GM19023 (cell line): ENCODE measurements around the gene CLIC5.

Experiments used
- ATAC-seq: cut with Tn5 transposase; IDR thresholded peaks from one replicate; pipeline ENCODE4 v1.9.1; 2021; ENCODE audit warnings: mild to moderate bottlenecking, moderate library complexity; ENCODE audit not compliant: unreplicated experiment

Gene CLIC5

DNA sequence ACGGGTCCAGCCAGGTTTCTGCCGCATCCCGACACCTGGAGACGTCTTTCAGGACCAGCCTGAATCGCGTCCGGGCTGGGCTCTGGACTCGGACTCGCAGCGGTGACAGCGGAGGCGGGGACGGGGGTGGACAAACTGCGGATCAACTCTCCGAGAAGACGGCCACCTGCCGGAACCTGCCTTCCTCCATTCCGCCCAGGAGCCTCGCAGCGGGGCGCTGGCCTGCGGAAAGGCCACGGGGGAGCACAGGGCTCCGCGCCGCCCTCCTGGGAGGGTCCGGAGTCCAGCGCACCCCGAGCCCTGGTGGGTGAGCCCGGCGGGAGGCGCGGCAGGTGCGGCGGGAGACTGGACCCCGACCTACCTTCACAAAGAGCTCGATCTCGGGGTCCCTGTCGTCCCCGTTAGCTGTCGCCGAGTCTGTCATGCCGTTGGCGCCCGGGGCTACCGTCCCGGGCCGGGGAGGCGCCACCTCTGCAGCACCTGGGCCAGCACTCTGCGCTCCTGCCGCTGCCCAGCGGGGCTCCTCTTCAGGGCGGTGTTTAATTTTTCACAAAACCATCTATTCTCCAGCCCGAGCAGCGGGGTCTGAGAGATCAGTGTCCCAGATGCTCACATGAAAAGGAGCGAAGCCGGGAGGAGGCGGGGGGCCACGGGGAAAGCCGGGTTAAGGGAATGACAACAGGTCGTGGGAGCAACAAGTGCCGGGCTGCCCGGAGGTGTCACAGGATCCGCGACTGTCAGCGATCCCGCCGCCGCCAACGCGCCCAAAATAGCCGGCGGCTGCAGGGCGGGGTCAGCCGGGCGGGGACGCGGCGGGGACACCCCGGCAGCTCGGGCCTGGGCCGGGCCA is at the start of gene CLIC5:
CLIC5 (minus strand) TSS at position 742 of the 850 bp plus-strand sequence; CDS start at position 424, 318 bp downstream.
- no peak for ATAC-seq

DNA sequence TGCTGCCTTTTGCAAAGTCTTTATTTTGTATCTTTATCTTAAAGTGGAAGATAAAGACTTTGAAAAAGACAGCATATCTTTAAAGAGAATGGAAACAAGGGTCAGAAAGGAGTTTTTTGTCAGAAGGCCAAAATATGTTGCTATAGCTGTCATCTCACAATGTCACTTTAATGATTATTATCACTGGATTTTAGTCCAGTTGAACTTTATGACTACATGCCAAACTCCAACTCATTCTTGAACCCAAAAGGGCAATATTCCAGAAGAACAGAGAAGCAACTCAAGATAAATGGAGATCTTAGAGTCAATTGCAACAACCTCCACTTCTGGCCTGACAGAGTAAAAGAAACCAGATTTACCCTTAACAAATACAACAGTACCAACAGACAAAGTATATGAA is 47.3 kb upstream of the CLIC5 start:
- ATAC-seq = no peak

- ATAC-seq = no peak
Observed at GRCh38 chr6:46062312-46062711, 46.7 kb upstream of the CLIC5 start.

GRCh38 chr6:46061497-46061896 is 45.8 kb upstream of the CLIC5 start:
- no peak for ATAC-seq

- ATAC-seq = no peak
Observed at GRCh38 chr6:46059608-46060007, 43.9 kb upstream of the CLIC5 start.

DNA sequence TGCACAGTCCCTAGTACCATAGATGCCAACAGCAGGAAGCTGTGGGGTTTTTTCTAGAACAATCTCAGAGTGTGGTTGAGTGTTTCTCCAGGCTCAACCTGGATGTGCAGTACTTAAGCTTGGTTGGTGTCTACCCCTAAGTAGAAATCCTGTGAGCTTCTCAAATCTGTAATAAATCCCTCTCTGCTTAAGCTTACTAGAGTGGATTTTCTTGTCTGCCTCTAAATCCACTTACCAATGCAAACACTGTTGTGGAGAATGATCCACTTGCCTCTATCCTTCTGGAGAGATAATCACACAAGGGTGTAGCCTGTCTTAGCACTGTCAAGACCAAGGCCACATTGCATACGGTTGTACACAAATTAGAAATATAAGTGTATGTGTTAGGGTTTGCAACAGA is 43.3 kb upstream of the CLIC5 start:
- ATAC-seq = no peak

- no peak for ATAC-seq
Observed at GRCh38 chr6:46057792-46058191, 42.1 kb upstream of the CLIC5 start.

DNA sequence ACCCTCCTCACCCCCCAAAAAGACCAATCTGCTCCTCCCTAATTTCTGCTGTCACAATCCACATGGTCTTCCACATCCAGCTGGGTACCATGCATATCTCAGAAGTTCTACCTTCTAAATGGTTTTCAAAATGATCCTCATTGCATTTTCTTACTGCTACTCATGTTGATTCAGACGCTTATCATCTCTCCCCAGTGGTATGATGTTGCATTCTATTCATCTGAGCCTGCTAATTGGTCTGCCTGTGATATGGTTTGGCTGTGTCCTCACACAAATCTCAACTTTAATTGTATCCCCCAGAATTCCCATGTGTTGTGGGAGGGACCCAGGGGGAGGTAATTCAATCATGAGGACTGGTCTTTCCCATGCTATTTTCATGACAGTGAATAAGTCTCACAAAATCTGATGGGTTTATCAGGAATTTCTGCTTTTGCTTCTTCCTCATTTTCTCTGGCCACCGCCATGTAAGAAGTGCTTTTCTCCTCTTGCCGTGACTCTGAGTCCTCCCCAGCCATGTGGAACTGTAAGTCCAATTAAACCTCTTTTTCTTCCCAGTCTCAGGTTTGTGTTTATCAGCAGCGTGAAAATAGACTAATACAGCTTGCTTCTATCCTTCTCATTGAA is 41.4 kb upstream of the CLIC5 start:
- ATAC-seq = no peak

GRCh38 chr6:46054516-46054915 is 38.9 kb upstream of the CLIC5 start:
- no peak for ATAC-seq

- no peak for ATAC-seq
Observed at GRCh38 chr6:46053039-46053933, 37.6 kb upstream of the CLIC5 start.

DNA sequence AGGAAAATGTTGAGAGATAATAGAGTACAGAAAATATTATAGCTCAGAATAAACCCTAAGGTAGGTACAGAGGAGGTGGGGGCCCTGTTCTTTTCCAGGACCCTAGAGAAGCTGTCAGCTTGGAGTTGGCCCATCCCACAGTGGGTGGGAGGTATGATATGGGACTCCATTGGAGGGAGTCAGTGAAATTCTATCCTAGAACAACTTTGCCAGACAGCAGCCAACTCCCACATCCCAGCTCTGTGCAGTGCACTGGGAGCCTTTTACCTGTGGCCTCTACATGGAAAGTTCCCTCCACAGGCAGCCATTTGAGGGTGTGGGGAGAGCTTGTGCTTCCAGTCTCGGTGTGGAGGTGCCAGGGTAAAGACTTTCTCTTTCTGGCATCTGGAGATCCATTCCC is 36.8 kb upstream of the CLIC5 start:
- no peak for ATAC-seq

- ATAC-seq = no peak
Observed at GRCh38 chr6:46051962-46052361, 36.3 kb upstream of the CLIC5 start.

DNA sequence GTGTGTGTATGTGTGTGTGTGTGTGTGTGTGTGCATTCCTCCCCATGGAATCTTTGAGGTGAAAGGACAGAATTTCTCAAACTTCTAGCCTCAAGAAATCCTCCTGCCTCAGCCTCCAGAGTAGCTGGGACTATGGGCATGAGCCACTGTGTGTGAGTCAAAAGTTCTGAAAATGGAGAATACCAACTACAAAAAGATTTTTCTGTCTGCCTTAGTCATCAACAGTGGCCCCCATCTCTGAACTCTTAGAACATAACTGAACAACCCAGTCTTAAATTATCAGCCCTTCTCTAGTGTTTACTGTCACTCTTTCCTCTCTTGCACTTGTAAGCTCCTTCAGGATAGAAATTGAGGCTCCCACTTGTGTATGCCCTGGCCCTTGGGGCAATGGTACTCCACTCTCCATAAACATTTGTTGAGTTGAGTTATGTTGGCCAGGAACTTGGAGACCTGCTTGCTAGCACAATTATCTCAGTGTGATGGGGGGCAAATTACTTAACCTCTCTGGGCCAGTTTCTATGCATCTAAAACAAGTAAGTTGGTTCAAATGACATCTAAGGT is 35.3 kb upstream of the CLIC5 start:
- ATAC-seq = no peak

DNA sequence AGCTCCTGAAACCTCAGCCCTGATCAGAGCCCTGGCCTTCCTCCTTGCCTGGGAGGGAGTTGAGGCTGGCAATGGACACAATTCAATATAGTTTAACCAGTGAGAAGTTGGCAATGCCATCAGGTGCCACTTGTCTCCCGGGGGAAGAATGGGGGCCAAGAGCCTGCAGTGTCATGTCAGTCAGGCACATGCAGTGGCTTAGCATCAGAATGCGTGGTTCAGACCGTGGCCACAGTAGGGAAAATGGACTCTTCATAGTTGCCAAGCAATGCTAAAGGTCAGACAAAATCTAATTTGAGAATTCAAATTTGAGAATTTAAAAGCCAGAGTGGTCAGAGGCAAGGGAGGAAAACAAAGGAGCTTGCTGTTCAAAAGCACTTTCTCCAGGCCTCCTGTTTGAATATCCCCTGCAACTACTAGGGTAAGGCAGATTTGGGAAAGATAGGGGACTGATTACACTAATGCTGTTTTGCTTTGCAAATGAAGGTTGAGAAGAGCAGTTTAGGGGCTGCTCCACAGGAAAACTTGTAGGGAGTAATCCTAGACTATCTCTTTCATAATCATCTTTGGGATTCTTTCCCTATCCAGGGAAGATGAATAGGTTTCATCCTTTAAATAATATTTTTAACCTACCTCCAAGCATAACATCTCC is 33.1 kb upstream of the CLIC5 start:
- no peak for ATAC-seq

DNA sequence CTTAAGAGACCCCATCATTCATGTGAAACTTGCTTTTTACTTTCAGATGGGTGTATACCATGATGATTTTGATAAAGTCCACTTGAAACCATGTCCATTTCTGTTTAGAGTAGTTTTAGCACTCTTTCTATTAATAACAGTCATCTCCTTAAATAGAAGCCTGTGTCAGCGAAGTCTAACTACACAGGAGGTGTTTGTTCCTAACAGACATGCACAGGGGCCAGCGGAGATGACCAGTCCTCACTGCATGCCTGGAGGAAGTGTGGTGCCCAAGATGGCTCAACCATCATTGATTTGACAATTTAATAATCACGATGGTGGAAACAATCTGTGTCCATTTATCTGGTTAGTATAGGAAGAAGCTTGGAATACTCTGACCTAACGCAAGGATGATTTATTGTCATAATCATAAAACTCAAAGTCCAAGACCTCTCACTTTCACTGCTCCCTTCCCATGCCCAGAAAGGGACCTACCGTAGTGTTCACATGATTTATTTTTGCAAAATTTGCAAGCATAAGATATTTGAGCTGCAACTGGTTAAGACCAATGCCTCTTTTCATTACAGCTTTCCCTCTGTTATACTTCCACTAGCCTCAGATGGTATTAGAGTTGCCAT is 31.0 kb upstream of the CLIC5 start:
- no peak for ATAC-seq

DNA sequence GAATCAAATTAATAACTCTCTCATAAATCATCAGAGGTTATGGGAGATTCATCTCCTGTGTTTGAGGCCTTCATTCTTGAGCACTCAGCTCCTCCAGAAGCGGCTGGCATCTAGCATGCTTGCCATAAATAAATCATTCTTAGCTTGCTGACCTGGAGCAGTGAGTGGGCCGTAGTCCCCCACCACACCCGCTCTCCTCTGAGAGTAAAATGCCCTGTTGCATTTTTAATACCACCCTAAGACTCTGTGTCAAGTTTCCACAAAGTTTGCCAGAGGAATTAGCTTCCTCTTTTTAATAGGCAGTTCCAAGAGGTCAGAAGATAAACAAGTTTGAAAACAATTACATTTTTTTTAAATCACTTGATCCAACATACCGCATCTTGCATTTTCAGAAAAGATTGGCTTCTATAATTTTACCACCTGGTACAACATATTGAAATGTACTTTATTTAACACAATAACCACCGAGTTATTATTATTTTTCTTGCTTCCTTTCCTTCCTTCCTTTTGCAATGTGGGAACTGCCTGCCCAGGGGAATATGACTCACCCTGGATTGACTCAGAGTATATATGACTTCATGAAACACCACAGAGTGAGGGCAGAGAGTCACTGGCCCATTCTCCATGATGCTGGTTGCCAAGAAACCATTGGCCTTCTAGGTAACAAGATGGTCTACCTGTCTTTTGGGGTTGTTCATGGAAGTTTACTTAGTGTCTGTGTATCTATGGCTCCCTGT is 29.4 kb upstream of the CLIC5 start:
- ATAC-seq = no peak

DNA sequence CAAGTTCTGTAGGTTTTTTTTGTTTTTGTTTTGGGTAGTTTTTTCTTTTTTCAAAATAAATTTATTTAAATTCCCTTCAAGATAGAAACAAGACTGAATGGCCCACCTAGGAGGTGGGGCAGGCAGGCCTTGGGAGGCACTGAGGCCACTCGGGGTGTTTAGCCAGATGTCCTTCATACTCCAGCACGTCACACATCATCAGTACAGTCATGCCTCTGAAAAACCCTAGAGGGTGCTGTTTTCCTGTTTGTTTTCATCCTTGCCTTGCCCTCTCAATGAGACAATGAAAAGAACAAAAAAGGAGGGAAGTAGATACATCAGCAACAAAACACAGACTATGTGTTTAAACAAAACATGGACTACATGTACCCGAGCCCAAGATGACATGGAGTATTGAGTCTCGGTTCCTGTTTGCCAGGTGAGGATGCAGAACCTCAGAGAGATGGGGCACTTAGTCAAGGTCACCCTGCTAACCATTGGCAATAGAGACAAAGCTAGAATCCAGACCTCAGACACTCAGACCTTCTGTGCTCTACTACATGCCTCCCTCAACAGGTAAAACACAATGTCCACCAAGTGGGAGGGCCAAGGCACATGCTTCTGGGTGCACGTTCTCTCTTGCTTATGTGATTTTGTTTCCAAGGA is 26.8 kb upstream of the CLIC5 start:
- peak; percentile 77 for ATAC-seq

- ATAC-seq = no peak
Observed at GRCh38 chr6:46040288-46040687, 24.6 kb upstream of the CLIC5 start.

GRCh38 chr6:46039646-46040045 is 24.0 kb upstream of the CLIC5 start:
- ATAC-seq = no peak
